C4-2B (cell line): ENCODE data around the gene MSL3B.

Experiments
- CTCF ChIP-seq: fragments of 450-650 bp; conservative IDR thresholded peaks from 2 replicates; pipeline ENCODE4 v1.5.1; 2017; ENCODE audit warnings: mild to moderate bottlenecking
- ZFX ChIP-seq: fragments of 450-650 bp; IDR thresholded peaks from 2 replicates; pipeline ENCODE4 v1.6.1; 2017

- no peak for TF ChIP-seq CTCF
- no peak for TF ChIP-seq ZFX
Measured at GRCh38 chr2:233837694-233838229, 30.4 kb downstream of the MSL3B start.
